Measurements from ENCODE around the gene FAM193B.
A peak's percentile ranks its signal among the peaks of the same experiment; 100 is the strongest.
"Not testable (repeated sequence)": the region's sequence is repeated elsewhere in the genome, so short reads cannot be mapped to it uniquely, and the experiment has no call there.

FAM193B gene

GRCh38 chr5:177576169-177576568, 21.8 kb upstream of the FAM193B start:
- DNase-seq = no peak

- no peak for DNase-seq
Measured at GRCh38 chr5:177575488-177575887, 21.1 kb upstream of the FAM193B start.

GRCh38 chr5:177569894-177570293, 15.5 kb upstream of the FAM193B start:
- no peak for DNase-seq

- DNase-seq = no peak
Measured at GRCh38 chr5:177568326-177568725, 14.0 kb upstream of the FAM193B start.

GRCh38 chr5:177565046-177565445, 10.7 kb upstream of the FAM193B start:
- no peak for DNase-seq

GRCh38 chr5:177559446-177559941, 5.1 kb upstream of the FAM193B start:
- DNase-seq = not testable (repeated sequence)

GRCh38 chr5:177557796-177558195, 3.4 kb upstream of the FAM193B start:
- DNase-seq = no peak

- no peak for DNase-seq
Measured at GRCh38 chr5:177557041-177557647, 2.8 kb upstream of the FAM193B start.

- no peak for DNase-seq
Measured at GRCh38 chr5:177555665-177556064, 1.3 kb upstream of the FAM193B start.

GRCh38 chr5:177555228-177555627, 865 bp upstream of the FAM193B start:
- DNase-seq = no peak

GRCh38 chr5:177553671-177554429, 513 bp downstream of the FAM193B start:
- DNase-seq = peak in 9 of 14 donors; percentile 18 to 69 (median 50)

- no peak for DNase-seq
Measured at GRCh38 chr5:177552839-177553455, 1.4 kb downstream of the FAM193B start.

GRCh38 chr5:177550122-177550521, 4.2 kb downstream of the FAM193B start:
- DNase-seq = no peak

- no peak for DNase-seq
Measured at GRCh38 chr5:177548495-177548894, 5.9 kb downstream of the FAM193B start.

- DNase-seq = no peak
Measured at GRCh38 chr5:177547736-177548135, 6.6 kb downstream of the FAM193B start.

GRCh38 chr5:177546258-177546741, 8.1 kb downstream of the FAM193B start:
- DNase-seq = peak in 4 of 14 donors; percentile 12 to 65 (median 39)

GRCh38 chr5:177545487-177546257, 8.7 kb downstream of the FAM193B start:
- DNase-seq = no peak

- DNase-seq = peak in 1 of 14 donors; percentile 20
Measured at GRCh38 chr5:177542816-177543465, 11.4 kb downstream of the FAM193B start.

GRCh38 chr5:177540438-177540837, 13.9 kb downstream of the FAM193B start:
- no peak for DNase-seq

- no peak for DNase-seq
Measured at GRCh38 chr5:177539411-177539810, 15.0 kb downstream of the FAM193B start.

GRCh38 chr5:177538876-177539275, 15.5 kb downstream of the FAM193B start:
- DNase-seq = no peak

Measured in C1 segment of cervical spinal cord (tissue), 14 donors.